Mucosa of descending colon (tissue), 3 donors: ENCODE data around the gene NR2E3. TPM values are rescaled to one million over a fixed set of nuclear protein-coding genes. Genes with fewer than 3 reads are reported as not detected.

Source experiments
- ATAC-seq: fragments of 200-7000 bp; cut with Tn5 transposase; one replicate; pipeline ENCODE4 v1.9.1; 2020; ENCODE audit warnings: mild to moderate bottlenecking, moderate library complexity
- DNase-seq, 3 donors: peaks; one replicate each; pipeline ENCODE4 v3.0.0-alpha.2; 2020
- H3K36me3 ChIP-seq: fragments of 200-600 bp; one replicate; pipeline ENCODE4 v1.8.0; 2021; ENCODE audit warnings: low read depth, mild to moderate bottlenecking
- H3K4me1 ChIP-seq: fragments of 200-600 bp; one replicate; pipeline ENCODE4 v1.8.0; 2021; ENCODE audit warnings: low read depth, mild to moderate bottlenecking
- H3K4me3 ChIP-seq: fragments of 200-600 bp; one replicate; pipeline ENCODE4 v1.8.0; 2021; ENCODE audit warnings: mild to moderate bottlenecking
- H3K9me3 ChIP-seq: fragments of 200-600 bp; one replicate; pipeline ENCODE4 v1.8.0; 2021; ENCODE audit warnings: mild to moderate bottlenecking
- CTCF ChIP-seq: fragments of 200-600 bp; IDR thresholded peaks from one replicate; pipeline ENCODE4 v1.8.0; 2022; ENCODE audit warnings: antibody characterized with exemption, mild to moderate bottlenecking
- intact Hi-C, 2 donors: fragments of 100-400 bp; cut with DNase I in 1 of 2; cut with micrococcal nuclease in 1 of 2; formaldehyde crosslinking; loops; one replicate each; pipeline versions ENCODE4 v1.11.0 to v1.11.1; 2022; cut with DNase I, micrococcal nuclease
- long read RNA-seq, 2 donors: library from polyadenylated mRNA; unstranded; transcript quantifications; one replicate each; pipeline ENCODE4 v2.0.0, GENCODE V29; 2019 to 2021
- total RNA-seq, 3 donors: library from RNA; stranded (reverse); fragmentation: NEBNext Ultra II Directional in 2 of 3; extraction: Animal tissue kit (Norgen Biotek cat#: 25700) in 2 of 3; gene quantifications; one replicate each; pipeline versions ENCODE4 v1.2.1 to v1.2.4, GENCODE V29; 2021 to 2023
- donor health status: DM: no; HTN: no; CAD: no; lungs with moderate emphysema.
- donor health status: DM: no; HTN: no; CAD: no.
- donor health status: DM: no; HTN: yes; CAD: no.

Gene NR2E3
- 1 to 10 TPM in 1 of 3 donors, under 1 TPM in 2; 0.34 to 1.2 (median 0.60) TPM for total RNA-seq
- long read RNA-seq, donor 1, partial matches to known transcripts = 0 of 1 reads
- long read RNA-seq, donor 1, other reads (novel, unspliced or antisense) = 1 of 1 reads
- long read RNA-seq, donor 2 = 0 reads

GRCh38 chr15:71810256-71811035 lies at the start of gene NR2E3:
Gene NR2E3, plus strand, starts transcription at chr15:71810554. Its CDS starts 190 bp downstream, at chr15:71810744.
- ATAC-seq (peak; percentile 43), DNase-seq (no peak)
- intact Hi-C loops = no loop called here

GRCh38 chr15:71760852-71761251 lies 49.5 kb upstream of the NR2E3 start:
- no peaks in the 10 kb centered on the region for H3K9me3 ChIP-seq
- intact Hi-C loops = no loop called here
- DNase-seq = no peak
- H3K4me3 ChIP-seq = no peak overlapping the region
- ATAC-seq = no peak
- H3K4me1 ChIP-seq = peaks cover 9% of the 10 kb centered on the region
- no peak for TF ChIP-seq CTCF
- no peaks in the 10 kb centered on the region for H3K36me3 ChIP-seq

More at GRCh38 chr15:71810256-71811035, at the start of gene NR2E3:
- TF ChIP-seq CTCF = no peak
- Histone ChIP-seq H3K4me1 (no peaks in the 10 kb centered on the region), H3K36me3 (no peaks in the 10 kb centered on the region), H3K9me3 (no peaks in the 10 kb centered on the region), H3K4me3 (no peak within 1 kb of the TSS)

- H3K4me3 ChIP-seq = no peak overlapping the region
- intact Hi-C loops = no loop called here
- H3K4me1 ChIP-seq = peaks cover 9% of the 10 kb centered on the region
- H3K9me3 ChIP-seq = no peaks in the 10 kb centered on the region
- TF ChIP-seq CTCF = no peak
- H3K36me3 ChIP-seq = no peaks in the 10 kb centered on the region
- DNase-seq (peak; percentile 73 to 76 (median 74)), ATAC-seq (peak; percentile 90)
These were observed 48.7 kb upstream of the NR2E3 start for GRCh38 chr15:71761649-71762048.

GRCh38 chr15:71768184-71768583 lies 42.2 kb upstream of the NR2E3 start:
- H3K4me3 ChIP-seq = no peak overlapping the region
- no peak for DNase-seq
- H3K4me1 ChIP-seq = no peaks in the 10 kb centered on the region
- TF ChIP-seq CTCF = no peak
- no peaks in the 10 kb centered on the region for H3K36me3 ChIP-seq
- no peak for ATAC-seq
- no peaks in the 10 kb centered on the region for H3K9me3 ChIP-seq
- intact Hi-C loops = no loop called here

- Histone ChIP-seq H3K4me1 (no peaks in the 10 kb centered on the region), H3K4me3 (no peak overlapping the region), H3K36me3 (no peaks in the 10 kb centered on the region), H3K9me3 (no peaks in the 10 kb centered on the region)
- intact Hi-C loops = no loop called here
- DNase-seq (no peak), ATAC-seq (no peak)
- no peak for TF ChIP-seq CTCF
These were observed 37.0 kb upstream of the NR2E3 start for GRCh38 chr15:71773206-71773859.
